Activated T-cell treated with anti-CD3 and anti-CD28 coated beads, Interleukin-2, amount 50 U/mL, for 24 hours (primary cell): Measurements from ENCODE around the gene MKLN1.

Source experiments
- DNase-seq: peaks from one replicate; pipeline ENCODE4 v3.0.0-alpha.2; 2020
- H3K27ac Mint-ChIP-seq: 2 replicates; pipeline ENCODE4 v1.8.0; 2020; ENCODE audit warnings: mild to moderate bottlenecking, mixed read lengths
- H3K27me3 Mint-ChIP-seq: 2 replicates; pipeline ENCODE4 v1.8.0; 2020; ENCODE audit warnings: mixed read lengths
- H3K36me3 Mint-ChIP-seq: 2 replicates; pipeline ENCODE4 v1.8.0; 2020; ENCODE audit warnings: low read depth, mixed read lengths
- H3K4me1 Mint-ChIP-seq: 2 replicates; pipeline ENCODE4 v1.8.0; 2020; ENCODE audit warnings: low read depth, mixed read lengths
- H3K4me3 Mint-ChIP-seq: 2 replicates; pipeline ENCODE4 v1.8.0; 2020; ENCODE audit warnings: mild to moderate bottlenecking, moderate library complexity, mixed read lengths
- H3K9me3 Mint-ChIP-seq: 2 replicates; pipeline ENCODE4 v1.8.0; 2020; ENCODE audit warnings: mixed read lengths

Gene MKLN1

GRCh38 chr7:131354390-131354789 lies 26.7 kb downstream of the MKLN1 start:
- Mint-ChIP-seq H3K27me3 (no peaks in the 10 kb centered on the region), H3K27ac (no peak overlapping the region), H3K36me3 (peaks cover 28% of the 10 kb centered on the region), H3K9me3 (peaks cover 5% of the 10 kb centered on the region), H3K4me3 (no peak overlapping the region), H3K4me1 (peaks cover 65% of the 10 kb centered on the region)
- DNase-seq, result no peak

DNA sequence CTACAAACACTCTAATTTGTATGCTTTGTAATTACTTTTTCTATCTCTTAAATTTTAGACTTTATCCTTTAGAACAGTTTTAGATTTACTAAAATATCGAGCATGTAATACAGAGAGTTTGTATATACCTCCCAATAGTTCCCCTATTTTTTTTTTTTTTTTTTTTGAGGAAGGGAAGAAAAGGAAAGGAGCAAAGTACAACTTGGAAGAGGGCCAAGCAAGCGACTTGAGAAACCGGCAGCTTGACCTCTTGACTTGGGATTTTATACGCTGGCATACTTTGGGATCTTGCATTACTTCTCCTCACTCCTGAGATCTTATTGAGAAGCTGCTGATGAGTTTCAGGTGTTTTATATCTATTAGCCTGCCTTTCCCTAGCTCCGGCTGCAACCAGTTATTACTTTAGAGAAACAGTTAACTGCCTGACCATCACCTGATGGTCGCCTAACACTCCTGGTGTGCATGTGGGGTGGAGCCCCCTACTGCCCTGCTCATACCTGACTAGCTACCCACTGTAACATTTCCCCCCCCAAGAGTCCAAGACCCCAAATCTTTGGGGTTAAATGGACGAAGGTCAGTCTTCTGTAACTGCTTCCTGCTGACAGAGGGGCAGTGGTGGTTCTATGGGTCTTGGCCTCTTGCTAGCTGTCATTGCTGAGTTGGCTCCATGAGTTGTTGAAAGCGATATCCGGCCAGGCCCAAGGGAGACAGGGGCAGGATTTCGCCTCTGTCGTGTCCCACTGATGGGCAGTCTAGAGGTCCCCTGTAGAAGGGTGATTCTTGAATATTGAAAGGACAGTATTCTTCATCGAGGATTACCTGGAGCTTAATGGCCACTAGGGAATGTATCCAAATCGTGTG lies 28.5 kb downstream of the MKLN1 start:
- Mint-ChIP-seq H3K27me3 (no peaks in the 10 kb centered on the region), H3K4me1 (peaks cover 69% of the 10 kb centered on the region), H3K27ac (no peak overlapping the region), H3K36me3 (peaks cover 14% of the 10 kb centered on the region), H3K4me3 (no peak overlapping the region), H3K9me3 (no peaks in the 10 kb centered on the region)
- DNase-seq, result no peak

DNA sequence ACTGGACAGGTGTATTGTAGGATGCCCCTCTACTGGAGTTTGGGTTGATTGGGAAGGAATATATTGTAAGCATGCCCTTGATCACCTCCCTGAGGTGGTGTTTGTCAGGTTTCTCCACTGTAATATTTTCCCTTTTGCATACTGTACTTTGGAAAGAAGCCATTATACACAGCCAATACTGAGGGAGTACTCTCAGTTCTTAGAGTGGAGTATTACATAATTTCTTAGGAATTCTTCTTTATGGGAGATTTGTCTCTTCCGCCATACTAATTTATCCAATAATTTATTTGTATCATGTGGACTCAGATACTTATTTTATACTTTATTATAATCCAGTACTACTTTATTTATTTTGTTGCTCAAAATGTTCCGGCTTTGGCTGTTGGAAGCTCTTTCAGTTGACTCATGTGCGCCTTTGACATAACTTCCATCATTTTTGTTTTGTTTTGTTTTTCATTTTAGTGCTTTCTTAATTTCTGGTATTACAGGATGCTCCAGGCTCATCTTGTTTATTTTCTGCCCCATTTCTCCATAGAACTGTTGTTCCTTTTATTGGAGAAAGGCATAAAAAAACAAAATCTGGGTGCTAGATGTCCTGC lies 29.7 kb downstream of the MKLN1 start:
- Mint-ChIP-seq H3K27me3 (no peaks in the 10 kb centered on the region), H3K9me3 (no peaks in the 10 kb centered on the region), H3K27ac (no peak overlapping the region), H3K36me3 (peaks cover 9% of the 10 kb centered on the region), H3K4me3 (no peak overlapping the region), H3K4me1 (peaks cover 76% of the 10 kb centered on the region)
- no peak for DNase-seq

DNA sequence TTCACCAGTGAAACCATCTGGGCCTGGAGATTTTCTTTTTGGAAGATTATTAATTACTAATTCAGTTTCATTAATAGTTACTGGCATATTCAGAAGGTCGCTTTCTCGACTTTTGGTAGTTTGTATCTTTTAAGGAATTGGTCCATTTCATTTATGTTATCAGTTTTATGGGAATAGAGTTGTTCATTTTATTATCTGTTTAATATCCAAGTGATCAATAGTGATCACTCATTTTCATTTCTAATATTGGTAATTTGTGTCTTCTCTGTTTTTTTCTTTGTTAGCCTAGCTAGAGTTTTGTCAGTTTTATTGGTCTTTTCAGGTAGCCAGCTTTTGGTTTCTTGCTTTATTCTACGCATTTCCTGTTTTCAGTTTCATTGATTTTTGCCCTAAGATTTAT lies 31.0 kb downstream of the MKLN1 start:
- DNase-seq, result no peak
- Mint-ChIP-seq H3K4me1 (peaks cover 75% of the 10 kb centered on the region), H3K4me3 (no peak overlapping the region), H3K36me3 (peaks cover 6% of the 10 kb centered on the region), H3K9me3 (no peaks in the 10 kb centered on the region), H3K27me3 (no peaks in the 10 kb centered on the region), H3K27ac (peak overlapping the region; percentile 4)

DNA sequence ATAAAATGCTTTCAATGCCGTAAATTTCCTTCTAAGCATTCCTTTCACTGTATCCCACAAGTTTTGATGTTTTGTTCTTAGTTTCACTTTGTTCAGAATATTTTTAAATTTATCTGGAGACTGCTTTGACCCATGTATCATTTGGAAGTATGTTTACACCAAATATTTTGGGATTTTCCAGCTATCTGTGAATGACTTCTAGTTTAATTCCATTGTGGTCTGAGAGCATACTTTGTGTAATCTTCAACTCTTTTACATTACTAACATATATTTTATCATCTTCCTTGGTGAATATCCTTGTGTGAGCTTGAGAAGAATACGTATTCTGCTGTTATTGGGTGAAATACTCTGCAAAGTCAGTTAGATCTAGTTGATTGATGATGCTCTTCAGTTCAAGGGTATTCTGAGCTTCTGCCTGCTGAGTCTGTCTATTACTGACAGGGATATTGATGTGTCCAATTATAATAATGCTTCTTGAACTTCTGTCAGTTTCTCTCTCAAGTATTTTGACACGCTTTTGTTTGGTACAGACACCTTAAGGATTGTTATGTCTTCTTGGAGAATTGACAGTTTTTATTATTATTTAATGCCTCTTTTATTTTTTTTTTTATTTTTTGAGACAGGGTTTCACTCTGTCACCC lies 31.6 kb downstream of the MKLN1 start:
- H3K27ac Mint-ChIP-seq, result no peak overlapping the region
- H3K36me3 Mint-ChIP-seq, result peaks cover 7% of the 10 kb centered on the region
- H3K9me3 Mint-ChIP-seq, result no peaks in the 10 kb centered on the region
- peaks cover 74% of the 10 kb centered on the region for H3K4me1 Mint-ChIP-seq
- no peaks in the 10 kb centered on the region for H3K27me3 Mint-ChIP-seq
- no peak overlapping the region for H3K4me3 Mint-ChIP-seq
- no peak for DNase-seq

DNA sequence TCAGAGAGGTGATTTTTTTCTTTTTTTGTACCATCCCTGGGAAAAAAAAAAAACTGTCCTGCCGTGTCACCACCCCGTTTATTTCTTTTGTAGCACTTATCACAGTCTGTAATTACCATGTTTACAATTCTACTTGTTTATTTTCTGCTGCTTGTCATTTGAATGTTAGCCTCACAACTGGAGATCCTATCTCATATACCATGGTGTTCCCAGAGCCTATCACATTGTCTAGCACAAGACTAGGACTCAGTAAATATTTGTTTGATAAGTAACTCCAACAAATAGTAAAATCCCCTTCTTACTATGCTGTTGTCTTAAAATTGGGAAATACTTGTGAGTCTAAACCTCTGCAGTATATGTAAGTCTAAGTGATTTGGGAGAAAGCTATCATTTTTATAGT lies 36.0 kb downstream of the MKLN1 start:
- H3K36me3 Mint-ChIP-seq, result peaks cover 14% of the 10 kb centered on the region
- no peak overlapping the region for H3K4me3 Mint-ChIP-seq
- H3K27ac Mint-ChIP-seq, result no peak overlapping the region
- peaks cover 5% of the 10 kb centered on the region for H3K9me3 Mint-ChIP-seq
- DNase-seq, result no peak
- H3K4me1 Mint-ChIP-seq, result peaks cover 89% of the 10 kb centered on the region
- H3K27me3 Mint-ChIP-seq, result no peaks in the 10 kb centered on the region

GRCh38 chr7:131364767-131365344 lies 37.2 kb downstream of the MKLN1 start:
- Mint-ChIP-seq H3K9me3 (peaks cover 5% of the 10 kb centered on the region), H3K36me3 (peaks cover 14% of the 10 kb centered on the region), H3K27ac (no peak overlapping the region), H3K4me3 (no peak overlapping the region), H3K27me3 (no peaks in the 10 kb centered on the region), H3K4me1 (peaks cover 90% of the 10 kb centered on the region)
- no peak for DNase-seq

DNA sequence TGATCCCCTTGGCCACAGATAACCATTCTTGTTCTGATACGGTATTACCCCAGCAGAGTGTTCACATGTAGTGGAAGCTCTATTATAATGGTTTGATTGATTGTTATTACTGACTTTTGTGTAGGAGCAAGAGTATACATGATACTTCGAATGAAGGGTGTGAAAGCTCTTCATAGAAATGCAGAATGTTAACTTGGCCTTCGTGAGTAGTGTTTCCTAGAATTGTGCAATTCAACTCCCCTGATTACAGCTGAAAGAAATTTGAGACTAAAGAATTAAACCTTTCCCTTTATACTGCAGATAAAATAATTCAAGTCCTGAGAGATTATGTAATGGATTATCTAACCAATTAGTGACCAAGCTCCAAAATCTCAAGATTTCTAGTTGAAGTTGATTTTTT lies 38.2 kb downstream of the MKLN1 start:
- H3K27me3 Mint-ChIP-seq, result no peaks in the 10 kb centered on the region
- H3K27ac Mint-ChIP-seq, result no peak overlapping the region
- H3K9me3 Mint-ChIP-seq, result peaks cover 5% of the 10 kb centered on the region
- peaks cover 91% of the 10 kb centered on the region for H3K4me1 Mint-ChIP-seq
- H3K4me3 Mint-ChIP-seq, result no peak overlapping the region
- no peak for DNase-seq
- H3K36me3 Mint-ChIP-seq, result peaks cover 14% of the 10 kb centered on the region

GRCh38 chr7:131369354-131369753 lies 41.7 kb downstream of the MKLN1 start:
- Mint-ChIP-seq H3K27me3 (no peaks in the 10 kb centered on the region), H3K9me3 (peaks cover 5% of the 10 kb centered on the region), H3K4me1 (peaks cover 86% of the 10 kb centered on the region), H3K36me3 (peaks cover 9% of the 10 kb centered on the region), H3K27ac (peak overlapping the region; percentile 26), H3K4me3 (no peak overlapping the region)
- DNase-seq, result no peak

- peaks cover 5% of the 10 kb centered on the region for H3K9me3 Mint-ChIP-seq
- H3K4me1 Mint-ChIP-seq, result peaks cover 77% of the 10 kb centered on the region
- H3K4me3 Mint-ChIP-seq, result no peak overlapping the region
- peaks cover 9% of the 10 kb centered on the region for H3K36me3 Mint-ChIP-seq
- peak overlapping the region; percentile 76 for H3K27ac Mint-ChIP-seq
- DNase-seq, result no peak
- H3K27me3 Mint-ChIP-seq, result no peaks in the 10 kb centered on the region
These were observed 42.9 kb downstream of the MKLN1 start for GRCh38 chr7:131370523-131370968.

DNA sequence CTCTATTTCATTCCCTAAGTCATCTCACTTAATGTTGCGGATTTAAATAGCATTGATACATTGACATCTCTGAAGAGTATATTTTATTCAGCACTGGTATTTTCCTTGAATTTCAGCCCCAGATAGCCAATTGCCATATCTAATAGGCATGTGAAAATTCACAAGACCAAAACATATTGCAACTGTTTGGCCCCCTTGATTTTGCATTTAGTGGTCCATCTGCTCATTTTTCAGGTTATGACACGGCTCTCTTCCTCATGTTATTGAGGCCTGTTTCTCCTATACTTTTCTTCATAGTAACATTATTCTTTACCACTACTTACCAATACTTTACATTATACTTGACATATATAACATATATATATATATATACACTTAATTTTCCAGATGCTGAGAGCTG lies 43.7 kb downstream of the MKLN1 start:
- no peak for DNase-seq
- no peaks in the 10 kb centered on the region for H3K27me3 Mint-ChIP-seq
- H3K36me3 Mint-ChIP-seq, result peaks cover 9% of the 10 kb centered on the region
- peaks cover 68% of the 10 kb centered on the region for H3K4me1 Mint-ChIP-seq
- no peak overlapping the region for H3K27ac Mint-ChIP-seq
- no peak overlapping the region for H3K4me3 Mint-ChIP-seq
- peaks cover 5% of the 10 kb centered on the region for H3K9me3 Mint-ChIP-seq

DNA sequence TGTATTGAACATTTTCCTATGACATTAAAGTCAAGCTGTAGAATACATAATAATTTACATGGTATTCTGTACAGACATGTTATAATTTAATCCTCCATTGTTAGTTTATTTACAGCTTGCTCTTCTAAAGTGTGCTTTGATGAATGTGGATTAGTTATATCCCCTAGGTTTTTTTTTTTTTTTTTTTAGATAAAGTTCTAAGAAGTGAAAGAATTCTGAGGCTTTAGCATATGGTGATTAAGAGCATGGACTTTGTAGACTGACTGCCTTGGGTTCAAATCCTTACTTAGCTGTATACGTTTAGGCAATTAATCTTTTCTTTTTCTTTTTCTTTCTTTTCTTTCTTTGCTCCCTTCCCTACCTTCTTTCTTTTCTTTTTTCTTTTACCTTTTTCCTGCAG lies 44.9 kb downstream of the MKLN1 start:
- peaks cover 16% of the 10 kb centered on the region for H3K36me3 Mint-ChIP-seq
- no peaks in the 10 kb centered on the region for H3K27me3 Mint-ChIP-seq
- H3K4me1 Mint-ChIP-seq, result peaks cover 57% of the 10 kb centered on the region
- DNase-seq, result no peak
- no peak overlapping the region for H3K27ac Mint-ChIP-seq
- H3K9me3 Mint-ChIP-seq, result peaks cover 5% of the 10 kb centered on the region
- no peak overlapping the region for H3K4me3 Mint-ChIP-seq

DNA sequence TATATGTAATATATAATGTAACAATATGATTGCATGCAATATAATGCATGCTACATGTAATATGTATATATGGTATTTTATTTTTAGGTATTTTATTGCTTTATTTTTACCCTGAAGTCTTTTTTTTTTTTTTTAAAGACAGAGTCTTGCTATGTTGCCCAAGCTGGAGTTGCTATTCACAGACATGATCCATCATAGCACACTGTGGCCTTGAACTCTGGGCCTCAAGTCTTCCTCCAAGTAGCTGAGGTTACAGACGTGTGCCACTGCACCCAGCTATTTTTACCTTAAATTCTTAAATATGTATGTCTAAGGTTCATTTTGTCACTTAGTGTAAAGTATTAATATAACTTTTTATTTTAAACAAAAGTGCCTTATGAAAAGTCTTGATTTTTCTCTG lies 47.1 kb downstream of the MKLN1 start:
- no peak for DNase-seq
- Mint-ChIP-seq H3K9me3 (no peaks in the 10 kb centered on the region), H3K36me3 (peaks cover 18% of the 10 kb centered on the region), H3K27me3 (no peaks in the 10 kb centered on the region), H3K4me3 (no peak overlapping the region), H3K4me1 (peaks cover 40% of the 10 kb centered on the region), H3K27ac (no peak overlapping the region)

DNA sequence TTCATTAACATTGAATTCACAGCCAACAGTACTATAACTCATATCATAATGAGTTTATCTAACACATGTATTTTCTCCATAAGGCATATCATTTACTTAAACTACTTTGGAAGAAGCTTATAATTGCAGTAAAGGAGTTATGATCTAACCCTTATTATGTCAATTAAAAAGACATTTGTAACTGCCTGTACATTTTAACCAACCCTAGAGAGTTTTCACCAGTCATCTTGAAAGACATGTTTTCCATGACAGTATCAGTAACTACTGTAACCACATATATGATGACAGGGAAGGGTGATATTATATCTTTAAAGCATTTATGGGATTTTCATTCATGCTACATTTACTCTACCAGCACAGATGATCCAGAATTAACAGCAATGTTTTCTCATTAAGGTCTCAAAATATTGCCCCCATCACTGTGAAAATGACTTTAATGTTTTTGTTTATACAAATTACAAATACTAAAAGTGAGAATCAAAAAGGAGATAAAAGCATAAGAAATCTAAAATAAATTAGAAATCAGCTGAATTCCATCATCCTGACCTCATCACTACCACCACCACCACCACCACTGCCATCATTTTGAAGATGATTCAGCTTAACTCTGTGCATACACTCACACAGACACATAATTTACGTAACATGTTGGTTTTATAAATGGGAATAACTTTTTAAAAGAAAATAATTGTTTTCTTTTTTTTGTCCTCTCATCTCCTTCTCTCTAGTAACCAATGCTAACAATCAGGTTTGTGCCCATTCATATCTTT lies 53.6 kb downstream of the MKLN1 start:
- Mint-ChIP-seq H3K9me3 (no peaks in the 10 kb centered on the region), H3K4me3 (no peak overlapping the region), H3K4me1 (peaks cover 42% of the 10 kb centered on the region), H3K27me3 (no peaks in the 10 kb centered on the region), H3K36me3 (peaks cover 32% of the 10 kb centered on the region), H3K27ac (peak overlapping the region; percentile 45)
- DNase-seq, result no peak
